DLD1 (cell line): Measurements from ENCODE around the gene HERC3.

Source experiments
- in situ Hi-C: cut with HindIII; loops from 2 replicates; pipeline ENCODE4 v1.10.0; 2017; ENCODE audit warnings: low sequenced_read_pairs

HERC3 gene

DNA sequence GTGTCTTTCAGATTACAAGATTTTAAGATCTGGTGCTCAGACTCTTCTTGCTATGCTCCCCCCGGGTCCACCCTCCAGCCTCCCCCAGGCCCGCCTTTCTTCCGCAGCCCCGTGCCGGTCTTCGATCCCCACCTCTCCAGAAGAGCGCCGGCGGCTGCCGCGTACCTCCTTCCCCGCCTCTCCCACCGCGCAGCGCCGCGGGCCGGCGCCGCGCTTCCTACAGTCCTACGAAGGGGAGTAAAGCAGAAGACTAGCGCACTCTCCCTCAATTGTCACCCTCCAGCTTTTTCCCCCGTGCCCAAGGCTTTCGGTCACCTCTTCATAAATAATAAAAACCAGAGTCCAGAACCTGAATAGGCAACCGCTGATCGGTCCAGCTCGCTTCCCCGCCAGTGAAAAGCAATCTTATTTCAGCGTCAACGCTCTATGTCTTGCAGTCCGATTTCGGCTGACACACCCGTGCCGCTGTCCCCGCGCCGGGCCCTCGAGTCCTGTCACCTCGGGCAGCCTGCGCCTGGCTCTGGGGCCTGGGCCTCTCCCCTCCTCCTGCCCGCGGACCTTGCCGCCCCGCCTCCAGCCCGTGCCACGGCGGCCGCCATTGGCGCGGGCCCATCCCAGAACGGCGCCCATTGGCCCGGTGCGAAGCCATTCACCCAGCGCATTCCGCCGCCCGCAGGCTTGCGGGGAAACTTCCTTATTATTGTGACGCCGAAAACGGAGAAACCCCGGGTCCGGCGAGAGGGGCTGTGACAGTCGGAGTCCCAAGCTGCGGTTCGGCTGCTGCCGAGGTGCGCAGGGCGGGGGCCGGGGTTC lies at the start of gene HERC3:
HERC3 (plus strand) TSS at position 694 of the 813 bp plus-strand sequence. CDS start 13,344 bp downstream, outside the sequence.
- in situ Hi-C loops, result no loop called here

DNA sequence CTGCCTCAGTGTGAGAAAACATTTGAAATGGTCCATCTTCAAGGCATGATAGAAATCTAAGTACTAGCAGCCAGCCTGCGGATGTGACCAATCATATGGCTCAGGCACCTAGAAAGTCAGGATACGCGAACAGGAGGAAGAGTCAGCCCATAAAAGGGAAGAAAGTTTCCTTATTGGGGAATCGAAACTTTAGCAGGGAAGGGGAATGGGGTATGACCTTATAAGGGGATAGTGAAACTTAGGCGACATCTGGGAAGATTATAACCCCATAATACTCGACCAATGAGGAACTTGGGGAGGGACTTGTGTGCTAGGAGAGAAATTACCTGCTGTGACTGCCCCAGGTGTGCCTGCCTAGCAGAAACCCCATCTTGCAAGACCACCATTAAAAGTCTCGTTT lies 42.5 kb upstream of the HERC3 start:
- in situ Hi-C loops, result no loop called here

DNA sequence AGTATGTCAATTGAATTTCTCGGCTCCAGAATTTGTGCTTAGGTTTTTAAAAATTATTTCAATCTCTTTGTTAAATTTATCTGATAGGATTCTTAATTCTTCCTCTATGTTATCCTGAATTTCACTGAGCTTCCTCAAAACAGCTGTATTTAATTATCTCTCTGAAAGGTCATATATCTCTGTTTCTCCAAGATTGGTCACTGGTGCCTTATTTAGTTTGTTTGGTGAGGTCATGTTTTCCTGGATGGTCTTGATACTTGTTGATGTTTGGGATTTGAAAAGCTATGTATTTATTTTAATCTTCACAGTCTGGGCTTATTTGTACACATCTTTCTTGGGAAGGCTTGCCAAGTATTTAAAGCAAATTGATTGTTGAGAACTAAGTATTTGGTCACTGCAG lies 24.7 kb upstream of the HERC3 start:
- in situ Hi-C loops, result no loop called here

DNA sequence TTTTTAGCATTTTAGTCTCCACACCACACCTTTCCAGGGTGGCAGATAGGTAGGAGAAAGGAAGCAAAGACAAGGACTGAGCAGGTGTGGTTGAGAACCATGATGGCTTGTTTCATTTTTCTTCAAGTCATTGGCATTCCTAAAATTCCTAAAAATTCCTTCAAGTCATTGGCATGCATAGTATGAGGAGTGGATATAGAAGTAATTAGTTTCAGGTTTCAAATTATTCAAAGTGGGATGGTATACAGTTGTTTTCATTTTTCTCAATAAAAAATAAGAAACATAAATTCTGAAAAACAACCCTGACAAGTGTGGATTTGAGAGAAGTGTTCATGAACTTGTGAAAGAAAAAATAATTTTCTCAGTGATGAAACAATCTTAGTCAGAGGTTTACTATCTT lies 22.3 kb upstream of the HERC3 start:
- in situ Hi-C loops, result no loop called here

DNA sequence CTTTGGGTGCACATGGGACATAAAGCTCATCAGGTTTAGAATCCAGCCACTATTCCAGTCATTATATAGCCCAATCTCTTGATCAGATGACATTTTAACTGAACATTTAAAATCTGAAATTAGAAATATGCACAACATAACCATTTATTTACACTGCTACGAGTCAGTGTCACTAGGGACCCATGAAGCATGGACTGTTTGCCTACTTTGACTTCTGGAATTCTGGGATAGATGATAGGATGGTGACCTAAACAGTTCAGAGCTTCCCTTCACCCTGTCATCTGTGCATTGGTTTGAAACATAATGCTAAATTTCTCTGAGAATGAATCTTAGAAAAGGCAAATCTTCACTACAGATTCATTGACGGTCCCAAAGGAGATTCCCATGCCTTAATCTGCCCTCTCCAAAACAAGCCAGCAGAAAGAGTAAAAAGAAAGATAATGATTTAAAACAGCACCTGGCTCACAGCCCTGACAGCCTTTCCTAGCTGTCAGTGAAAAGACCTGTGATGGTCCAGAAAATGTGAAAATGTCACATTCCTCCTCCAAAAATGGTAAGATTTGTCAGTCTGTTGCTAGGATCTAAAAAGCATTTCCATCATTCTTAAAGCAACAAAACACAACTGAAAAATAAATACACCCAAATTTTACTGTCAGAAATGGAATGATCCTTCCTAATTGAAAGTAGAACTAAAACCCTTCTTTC lies 18.9 kb upstream of the HERC3 start:
- in situ Hi-C loops, result no loop called here

DNA sequence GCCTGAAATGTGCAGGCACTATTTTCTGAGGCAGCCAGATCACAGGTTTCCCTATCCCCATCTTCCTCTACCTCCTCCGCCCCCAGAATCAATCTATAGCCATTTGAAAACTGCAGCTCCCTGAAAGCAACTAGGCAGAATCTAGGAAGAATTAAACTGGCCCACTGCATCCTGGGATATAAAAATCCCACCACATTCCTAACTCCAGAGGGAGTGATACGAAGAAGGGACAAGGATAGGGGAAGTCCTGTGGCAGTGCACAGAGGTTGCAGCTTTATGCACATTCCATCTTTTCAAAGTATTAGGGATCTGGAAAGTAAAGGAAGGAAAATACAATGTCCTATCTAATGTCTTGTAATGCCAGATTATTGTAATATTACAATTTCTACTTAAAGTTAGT lies 18.3 kb upstream of the HERC3 start:
- in situ Hi-C loops, result no loop called here

DNA sequence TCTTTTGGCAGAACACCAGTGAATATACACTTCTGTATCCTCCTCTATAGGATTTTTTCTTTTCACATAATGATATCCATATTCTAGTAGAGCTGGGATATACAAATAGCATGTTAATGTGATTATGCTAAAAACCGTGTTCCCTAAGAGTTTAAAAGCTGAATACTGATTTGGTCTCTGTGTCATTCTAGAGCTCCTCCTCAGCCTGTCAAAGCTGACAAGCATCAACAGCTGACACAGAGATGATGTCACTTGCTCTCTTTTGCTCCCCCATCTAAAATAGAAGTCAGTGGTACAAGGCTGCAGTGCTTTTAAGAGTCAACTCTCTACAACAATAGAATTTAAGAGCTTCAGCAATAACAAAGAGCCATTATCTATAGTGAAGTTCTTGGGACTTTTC lies 17.1 kb upstream of the HERC3 start:
- in situ Hi-C loops, result no loop called here

DNA sequence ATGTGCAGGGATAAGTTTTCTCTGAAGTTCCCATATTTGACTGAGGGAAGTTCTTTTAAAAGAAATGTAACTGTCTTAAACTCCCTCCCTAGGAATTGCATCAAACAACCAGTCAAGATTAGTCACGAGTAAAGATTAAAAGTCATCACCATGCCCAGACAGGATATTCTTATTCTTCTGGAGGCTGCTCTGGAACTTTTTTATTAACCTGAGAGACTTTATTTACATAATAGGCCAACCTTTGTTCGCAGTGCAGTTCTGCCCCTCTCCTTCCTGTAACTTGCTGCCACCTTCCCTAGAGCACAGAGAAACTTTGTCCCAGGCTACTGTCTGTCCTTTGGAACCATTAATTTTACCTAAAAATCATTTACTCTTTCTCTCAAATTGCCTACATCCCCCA lies 9.8 kb upstream of the HERC3 start:
- in situ Hi-C loops, result no loop called here

DNA sequence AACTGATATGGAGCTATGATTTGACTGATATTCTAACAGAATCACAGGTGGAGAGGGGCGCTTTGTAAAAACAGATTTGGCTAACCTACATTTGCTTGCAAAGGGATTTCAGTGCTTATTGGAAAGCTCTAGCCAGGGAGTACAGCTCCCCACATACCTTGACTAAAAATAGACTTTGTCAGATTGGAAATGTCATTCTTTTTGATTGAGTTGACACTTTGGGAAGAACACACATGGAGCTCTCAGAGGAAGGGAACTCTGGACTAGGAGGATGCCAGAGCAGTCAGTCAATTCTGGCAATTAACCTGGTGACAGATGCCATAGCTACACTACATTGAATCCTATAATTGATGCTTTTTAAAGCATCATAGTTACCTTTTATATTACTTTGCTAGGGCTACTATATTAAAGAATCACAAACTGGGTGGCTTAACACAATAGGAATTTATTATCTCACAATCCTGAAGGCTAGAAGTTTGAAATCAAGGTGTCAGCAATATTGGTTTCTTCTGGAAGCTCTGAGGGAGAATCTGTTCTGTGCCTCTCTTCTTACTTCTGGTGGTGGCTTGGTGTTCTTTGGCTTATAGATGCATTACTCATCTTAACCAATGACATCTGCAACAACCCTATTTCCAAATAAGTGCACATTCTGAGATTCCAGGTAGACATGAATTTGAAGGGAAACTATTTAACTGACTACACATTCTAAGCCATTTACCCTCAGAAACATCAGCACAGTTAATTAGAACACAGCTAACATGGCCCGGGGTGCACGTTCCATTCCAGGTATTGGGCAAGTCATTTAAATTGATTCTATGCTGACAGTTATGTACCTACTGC lies 8.4 kb upstream of the HERC3 start:
- in situ Hi-C loops, result no loop called here

DNA sequence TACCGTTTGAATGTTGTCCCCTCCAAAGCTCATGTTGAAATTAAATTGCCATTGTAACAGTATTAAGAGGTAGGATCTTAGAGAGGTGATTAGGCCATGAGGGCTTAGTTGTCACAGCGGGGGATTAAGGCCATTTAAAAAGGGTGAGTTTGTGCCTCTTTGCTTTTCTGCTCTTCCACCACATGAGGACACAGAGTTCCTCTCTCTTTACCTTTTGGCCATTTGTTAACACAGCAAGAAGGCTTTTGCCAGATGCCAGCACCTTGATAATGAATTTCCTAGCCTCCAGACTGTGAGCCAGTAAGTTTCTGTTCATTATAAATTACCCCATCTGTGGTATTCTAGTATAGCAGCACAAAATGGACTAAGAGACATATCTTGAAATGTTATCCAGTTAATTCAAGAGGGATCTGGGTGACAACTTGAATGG lies 7.8 kb upstream of the HERC3 start:
- in situ Hi-C loops, result no loop called here

DNA sequence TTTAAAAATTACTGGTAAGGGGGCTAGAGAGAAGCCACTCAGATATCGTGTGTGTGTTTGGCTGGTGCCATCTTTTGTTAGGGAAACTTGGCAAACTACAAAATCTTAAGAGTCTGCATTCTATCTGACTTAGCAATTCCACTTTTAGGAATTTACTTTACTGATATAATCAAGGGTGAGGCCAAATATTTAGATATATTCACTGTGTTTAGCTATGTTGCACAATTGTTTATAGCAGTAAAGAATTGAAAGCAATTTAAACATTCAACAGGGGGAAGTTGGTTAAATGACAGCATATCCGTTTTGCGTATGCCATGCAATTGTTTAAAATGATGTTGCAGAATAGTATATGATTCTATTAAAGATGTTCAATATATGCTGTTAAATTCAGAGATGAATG lies 6.4 kb upstream of the HERC3 start:
- in situ Hi-C loops, result no loop called here

DNA sequence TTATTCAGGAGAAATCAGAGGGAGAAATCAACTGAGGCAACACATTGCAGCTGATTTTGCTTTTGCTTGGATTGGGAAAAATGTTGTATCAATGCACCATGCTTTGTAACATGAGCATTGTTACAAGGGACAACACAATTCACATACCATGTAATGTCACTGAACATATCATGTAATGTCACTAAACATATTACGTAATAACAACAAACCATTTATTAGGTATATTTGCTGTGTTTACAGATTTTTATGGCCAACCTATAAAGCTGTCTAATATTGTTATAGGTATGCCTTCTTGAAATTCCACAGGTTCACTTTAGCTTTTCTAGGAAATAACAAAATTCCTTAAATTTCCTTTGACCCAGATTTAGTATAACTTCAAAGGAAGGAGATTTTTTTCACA lies 5.0 kb upstream of the HERC3 start:
- in situ Hi-C loops, result no loop called here

DNA sequence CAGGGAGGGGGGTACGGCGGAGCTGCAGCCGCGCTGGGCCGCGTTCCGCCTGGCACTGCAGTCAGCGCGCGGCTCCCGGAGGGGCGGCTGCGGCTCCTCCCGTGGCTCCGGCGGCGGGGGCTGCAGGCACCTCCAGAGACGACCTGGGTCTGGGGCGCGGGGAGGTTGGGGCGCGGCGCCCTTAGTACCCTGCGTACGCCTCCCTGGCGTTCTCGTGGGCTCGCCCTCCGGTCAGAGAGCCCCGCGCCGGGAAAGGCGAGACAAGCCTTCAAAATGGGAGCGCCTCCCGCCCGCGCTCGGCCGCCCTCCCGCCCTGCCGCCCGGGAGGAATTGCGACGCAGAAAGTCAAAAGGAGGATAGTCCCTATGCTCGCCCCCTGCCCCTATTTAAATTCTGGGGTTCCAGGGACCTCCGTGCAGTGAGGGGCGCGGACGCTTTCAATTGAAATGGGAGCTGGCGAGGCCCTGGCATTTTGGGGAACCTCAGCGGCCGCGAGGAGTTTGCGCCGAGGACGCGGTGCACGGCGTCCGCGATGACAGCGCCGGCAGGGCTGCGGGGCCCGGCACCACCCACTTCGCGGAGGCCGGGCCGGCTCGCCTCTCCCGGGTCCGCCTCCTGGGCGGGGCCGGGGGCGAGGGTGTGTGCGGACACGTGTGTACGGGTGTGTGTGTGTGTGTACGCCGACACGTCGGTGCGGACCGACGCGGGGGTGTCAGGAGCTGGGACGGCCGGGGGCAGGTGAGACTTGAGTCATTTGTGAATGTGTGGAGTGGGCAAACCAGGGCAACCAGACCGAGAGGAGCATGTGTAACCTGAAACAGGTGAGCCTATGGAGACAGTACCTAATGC lies 544 bp downstream of the HERC3 start:
- in situ Hi-C loops, result no loop called here

DNA sequence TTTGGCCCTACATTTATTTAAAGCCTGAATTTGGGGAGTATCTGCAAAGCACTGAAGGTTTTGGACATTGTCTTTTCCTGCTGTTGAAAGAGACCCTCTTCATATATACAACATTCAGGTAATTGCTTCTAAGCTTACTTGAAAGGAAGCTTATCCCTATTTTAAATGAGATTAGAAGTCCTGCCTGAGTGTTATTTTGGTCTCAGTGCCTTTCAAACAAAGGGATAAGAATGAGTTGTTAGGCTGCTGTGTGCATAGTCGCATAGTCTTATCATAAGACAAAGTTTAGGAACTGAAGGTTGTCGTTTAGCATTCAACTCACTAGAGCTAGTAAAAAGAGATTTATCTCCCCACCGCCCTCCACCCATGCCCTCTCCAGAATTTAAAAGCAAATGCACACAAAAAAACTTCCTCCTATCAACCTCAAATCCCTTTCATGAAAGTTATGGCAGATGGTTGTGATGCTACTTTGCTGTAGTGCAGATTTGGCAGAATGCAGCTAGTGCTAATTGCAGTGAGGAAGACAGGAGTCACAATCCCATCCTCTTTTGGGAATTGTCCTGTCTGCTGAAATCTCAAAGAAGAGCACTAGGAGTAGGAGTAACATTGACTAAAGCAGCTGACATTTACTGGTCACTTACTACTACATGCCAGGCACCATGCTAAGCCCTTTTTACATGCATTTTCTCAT lies 5.8 kb downstream of the HERC3 start:
- in situ Hi-C loops, result no loop called here

DNA sequence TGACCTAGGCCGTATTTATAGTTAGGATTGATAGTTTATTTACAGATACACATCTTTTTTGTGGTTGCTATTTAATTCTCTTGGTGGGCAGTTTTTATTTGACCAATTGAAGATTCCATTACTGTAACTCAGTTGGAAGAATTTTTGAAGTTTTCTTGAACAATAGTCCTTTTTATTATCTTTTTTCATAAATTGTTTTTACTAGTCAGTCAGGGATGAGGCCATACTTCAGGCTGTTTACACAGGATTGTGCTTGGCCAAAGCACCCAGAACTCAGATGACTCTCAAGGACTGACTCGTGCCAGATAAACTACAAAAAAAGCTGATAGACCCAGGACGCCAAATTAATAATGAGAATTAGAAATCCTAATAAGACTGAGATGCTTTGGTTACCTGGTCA lies 7.0 kb downstream of the HERC3 start:
- in situ Hi-C loops, result no loop called here

DNA sequence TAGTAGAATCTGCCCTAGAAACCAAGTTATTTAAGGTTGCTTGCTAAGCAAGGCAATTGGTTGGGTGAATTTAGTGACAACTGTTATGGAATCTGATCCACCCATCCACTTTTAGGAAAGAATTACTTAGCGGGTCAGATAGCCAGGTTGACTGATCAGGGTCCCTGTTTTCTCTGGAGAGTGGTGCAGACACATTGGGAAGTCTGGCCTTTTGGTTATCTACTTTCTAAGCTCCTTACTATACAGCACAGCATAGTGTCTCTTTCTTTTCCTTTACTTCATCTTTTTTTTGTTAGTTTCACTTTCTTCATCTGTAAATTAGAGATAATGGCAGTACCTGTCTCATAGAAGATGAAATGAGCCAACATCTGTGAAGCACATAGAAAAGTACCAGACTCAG lies 7.4 kb downstream of the HERC3 start:
- in situ Hi-C loops, result no loop called here

DNA sequence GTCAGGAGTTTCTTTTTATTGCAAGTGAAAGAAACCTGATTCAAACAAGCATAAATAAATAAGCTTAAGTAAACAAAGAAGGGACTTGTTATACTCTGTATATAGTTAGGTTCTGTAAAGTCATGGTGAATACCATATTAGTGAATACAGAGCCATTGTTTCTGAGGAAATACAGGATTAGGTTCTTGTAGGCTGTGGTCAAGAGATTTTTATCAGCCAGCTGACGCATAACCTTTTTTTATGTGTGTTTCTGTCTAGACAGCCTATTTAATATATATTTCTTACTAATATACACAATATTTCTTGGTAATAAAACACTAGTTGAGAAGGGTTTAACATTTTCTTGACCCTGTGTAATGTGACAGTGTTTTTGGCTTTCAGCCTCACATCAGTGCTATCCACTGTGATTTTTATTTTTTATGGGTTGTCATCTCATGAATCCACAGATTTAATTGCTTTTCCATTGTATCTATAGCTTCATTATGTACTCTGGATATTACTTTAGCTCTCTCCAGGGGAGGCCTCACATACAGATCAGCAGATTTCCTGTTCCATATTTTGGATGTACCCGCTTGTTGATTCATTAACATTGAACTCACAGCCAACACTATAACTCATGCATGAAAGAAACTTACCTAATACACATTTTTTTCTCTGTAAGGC lies 8.0 kb downstream of the HERC3 start:
- in situ Hi-C loops, result no loop called here

DNA sequence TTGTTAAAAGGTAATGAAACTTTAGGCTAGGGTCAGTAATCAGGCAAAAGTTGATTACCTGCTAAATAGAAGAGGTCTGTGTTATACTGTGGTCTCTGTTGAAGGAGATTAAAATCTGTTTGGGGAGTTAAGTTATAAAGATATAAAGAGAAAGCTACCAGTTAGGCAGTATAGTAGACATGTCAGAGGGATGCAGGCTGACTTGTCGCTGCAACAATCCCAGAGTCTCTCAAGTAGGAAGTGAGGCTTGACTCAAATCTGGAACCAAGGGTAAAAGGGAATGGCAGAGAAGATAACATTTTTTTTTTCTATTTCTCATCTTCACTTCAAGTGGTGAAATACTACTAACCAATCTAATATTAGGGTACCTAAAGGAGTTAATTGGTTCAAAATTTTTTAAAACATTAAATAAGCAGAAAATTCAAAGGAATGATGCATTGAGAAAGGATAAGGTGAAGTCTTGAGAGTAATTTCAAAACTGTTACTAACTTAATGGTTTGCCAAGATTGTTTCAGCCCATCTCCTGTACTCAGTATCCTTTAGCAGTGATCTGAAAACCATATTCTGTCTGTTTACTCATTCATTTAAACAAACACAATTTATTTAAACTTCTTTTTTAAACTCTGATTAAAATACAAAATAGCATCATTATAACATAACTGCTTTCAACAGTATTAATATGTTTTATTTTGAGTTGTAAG lies 12.8 kb downstream of the HERC3 start:
- in situ Hi-C loops, result no loop called here

DNA sequence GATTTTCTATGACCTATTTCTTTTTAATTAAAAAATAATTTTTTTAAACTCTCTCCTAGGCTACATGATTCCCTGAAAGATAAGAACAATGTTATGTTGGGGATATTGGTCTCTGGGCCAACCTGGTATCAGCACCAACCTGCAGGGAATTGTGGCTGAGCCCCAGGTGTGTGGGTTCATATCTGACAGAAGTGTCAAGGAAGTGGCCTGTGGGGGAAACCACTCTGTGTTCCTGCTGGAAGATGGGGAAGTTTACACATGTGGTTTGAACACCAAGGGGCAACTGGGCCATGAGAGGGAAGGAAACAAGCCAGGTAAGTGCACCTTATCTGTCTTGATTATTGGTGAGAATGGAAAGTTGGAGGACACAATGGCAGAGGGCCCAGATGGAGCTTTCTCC lies 13.5 kb downstream of the HERC3 start:
- in situ Hi-C loops, result no loop called here
